Right lobe of liver (tissue), 6 donors: ENCODE measurements around the gene ITM2B. TPM values are rescaled to one million over a fixed set of nuclear protein-coding genes. Genes with fewer than 3 reads are reported as not detected.
A peak's percentile ranks its signal among the peaks of the same experiment; 100 is the strongest.
"Not testable (repeated sequence)": the region's sequence is repeated elsewhere in the genome, so short reads cannot be mapped to it uniquely, and the experiment has no call there.

ENCODE experiments used
- ATAC-seq, 4 donors: fragments of 200-7000 bp; cut with Tn5 transposase; one replicate each; pipeline ENCODE4 v1.9.1; 2020; ENCODE audit warnings: mild to moderate bottlenecking in 4 of 4, moderate library complexity in 4 of 4
- DNase-seq, 3 donors: peaks; one replicate each; pipeline ENCODE4 v3.0.0-alpha.2; 2020
- H3K27ac ChIP-seq, 3 donors: fragments of 200-600 bp; one replicate each; pipeline ENCODE4 v1.8.0; 2022
- H3K27me3 ChIP-seq, 2 donors: fragments of 200-600 bp; one replicate each; pipeline ENCODE4 v1.8.0; 2022
- H3K36me3 ChIP-seq, 4 donors: fragments of 200-600 bp; sonication (generic) in 1 of 4; one replicate each; pipeline versions ENCODE4 v1.5.1 to v1.8.0; 2017 to 2022; ENCODE audit warnings: control low read depth in 1 of 4
- H3K4me1 ChIP-seq, 4 donors: fragments of 200-600 bp; sonication (generic) in 1 of 4; one replicate each; pipeline versions ENCODE4 v1.5.1 to v1.8.0; 2017 to 2022; ENCODE audit warnings: control low read depth in 1 of 4
- H3K4me3 ChIP-seq, 3 donors: fragments of 200-600 bp; one replicate each; pipeline ENCODE4 v1.8.0; 2022
- H3K9me3 ChIP-seq, 4 donors: fragments of 200-600 bp; sonication (generic) in 1 of 4; one replicate each; pipeline versions ENCODE4 v1.5.1 to v1.8.0; 2017 to 2022; ENCODE audit warnings: control low read depth in 1 of 4
- POLR2A ChIP-seq: fragments of 450-650 bp; IDR thresholded peaks from one replicate; pipeline ENCODE4 v1.6.1; 2017; ENCODE audit warnings: antibody characterized with exemption, mild to moderate bottlenecking
- WGBS: methylation state at CpG from one replicate; pipeline ENCODE4 v1.1.6; 2018; ENCODE audit warnings: low coverage, low lambda C conversion rate; ENCODE audit not compliant: insufficient coverage; ENCODE audit errors: missing lambda C conversion rate; 5-methylcytosine and 5-hydroxymethylcytosine counted together
- intact Hi-C, 2 donors: fragments of 100-400 bp; cut with DNase I; formaldehyde crosslinking; loops; one replicate each; pipeline versions ENCODE4 v1.11.2 to v1.14.1; 2022
- total RNA-seq, 6 experiments: library from RNA; depleted of rRNA in 2 of 6; stranded (reverse); fragments of >200 nt in 2 of 6; fragmentation: NEBNext Ultra II Directional in 3 of 6; extraction: Animal tissue kit (Norgen Biotek cat#: 25700) in 3 of 6; gene quantifications; one replicate each; pipeline versions ENCODE4 v1.1.0 to v1.2.4, GENCODE V29; 2016 to 2023
- TF ChIP-seq, protein P1 (sequence below), 4 donors: fragments of 200-600 bp in 3 of 4; fragments of 450-650 bp in 1 of 4; IDR thresholded peaks; one replicate each; pipeline versions ENCODE4 v1.5.1 to v1.8.0; 2016 to 2022; ENCODE audit warnings: antibody characterized with exemption in 4 of 4, mild to moderate bottlenecking in 2 of 4
- donor health status: DM: no; HTN: yes; CAD: no.
- donor health status: DM: no; HTN: no; CAD: no.
- donor health status: DM: no; HTN: no; CAD: no.
- donor health status: DM: no; HTN: yes; CAD: no.
- donor health status: DM: no; HTN: yes; CAD: no.

The ITM2B gene
- total RNA-seq, 6 experiments from 2014 or later, result 203 to 381 (median 320) TPM

DNA sequence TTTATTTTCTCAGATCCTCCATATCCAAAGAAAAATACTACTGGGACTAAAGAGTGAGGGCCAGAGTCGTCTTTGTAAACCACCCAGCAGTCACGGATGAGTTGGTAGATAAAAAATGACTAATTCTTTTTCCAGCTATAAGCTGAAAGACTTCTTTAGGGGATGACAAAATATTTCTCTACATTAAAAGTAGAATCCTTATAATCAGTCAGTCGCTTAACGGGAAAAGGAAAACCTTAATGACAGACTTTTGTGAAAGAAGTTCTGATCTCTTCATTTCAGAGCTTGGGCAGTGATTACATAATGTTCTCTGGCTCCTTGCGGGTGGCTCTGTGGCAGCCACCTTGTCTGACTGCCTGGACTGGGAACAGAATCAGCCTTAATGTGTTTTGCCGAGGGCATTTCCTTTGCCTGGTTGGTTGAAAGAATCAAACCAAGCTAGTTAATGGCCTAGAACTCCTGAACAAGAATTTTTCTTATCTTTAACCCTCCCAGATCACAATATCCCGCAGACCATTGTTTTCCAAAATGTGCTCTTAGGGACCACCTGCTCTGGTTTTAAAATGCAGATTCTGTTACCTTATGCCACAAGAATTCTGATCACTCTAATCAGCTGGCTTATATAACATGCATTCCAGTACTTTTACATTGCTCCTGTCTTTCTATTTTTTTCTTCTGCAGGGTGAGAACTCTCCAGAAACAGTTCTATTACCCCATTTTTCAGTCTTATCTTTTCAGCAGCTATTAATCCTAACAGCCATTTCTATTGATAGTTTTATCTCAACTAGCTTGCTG is 2.5 kb downstream of the ITM2B start:
- no peaks in the 10 kb centered on the region for H3K27me3 ChIP-seq
- intact Hi-C loops, result loop anchor here in 1 of 2 donors (10.0 kb wide), 1 partner anchor 111 kb away; no protein-coding TSS in a partner anchor
- peak; percentile 50 for TF ChIP-seq POLR2A
- TF ChIP-seq, protein P1, sequence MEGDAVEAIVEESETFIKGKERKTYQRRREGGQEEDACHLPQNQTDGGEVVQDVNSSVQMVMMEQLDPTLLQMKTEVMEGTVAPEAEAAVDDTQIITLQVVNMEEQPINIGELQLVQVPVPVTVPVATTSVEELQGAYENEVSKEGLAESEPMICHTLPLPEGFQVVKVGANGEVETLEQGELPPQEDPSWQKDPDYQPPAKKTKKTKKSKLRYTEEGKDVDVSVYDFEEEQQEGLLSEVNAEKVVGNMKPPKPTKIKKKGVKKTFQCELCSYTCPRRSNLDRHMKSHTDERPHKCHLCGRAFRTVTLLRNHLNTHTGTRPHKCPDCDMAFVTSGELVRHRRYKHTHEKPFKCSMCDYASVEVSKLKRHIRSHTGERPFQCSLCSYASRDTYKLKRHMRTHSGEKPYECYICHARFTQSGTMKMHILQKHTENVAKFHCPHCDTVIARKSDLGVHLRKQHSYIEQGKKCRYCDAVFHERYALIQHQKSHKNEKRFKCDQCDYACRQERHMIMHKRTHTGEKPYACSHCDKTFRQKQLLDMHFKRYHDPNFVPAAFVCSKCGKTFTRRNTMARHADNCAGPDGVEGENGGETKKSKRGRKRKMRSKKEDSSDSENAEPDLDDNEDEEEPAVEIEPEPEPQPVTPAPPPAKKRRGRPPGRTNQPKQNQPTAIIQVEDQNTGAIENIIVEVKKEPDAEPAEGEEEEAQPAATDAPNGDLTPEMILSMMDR (IDR thresholded peaks at IDR 0.05), result no peak
- H3K27ac ChIP-seq, result peak overlapping the region; percentile 99 to 100 (median 100)
- 13% methylated on average over 7 of the region's 7 CpGs for WGBS
- no peaks in the 10 kb centered on the region for H3K9me3 ChIP-seq
- peak; percentile 21 to 37 (median 32) for ATAC-seq
- H3K36me3 ChIP-seq, result peaks cover 0 to 8% (median under 1%) of the 10 kb centered on the region in 4 donors
- no peak for DNase-seq
- H3K4me1 ChIP-seq, result peaks cover 0 to 52% (median 12%) of the 10 kb centered on the region in 4 donors
- peak overlapping the region; percentile 93 to 97 (median 97) for H3K4me3 ChIP-seq

DNA sequence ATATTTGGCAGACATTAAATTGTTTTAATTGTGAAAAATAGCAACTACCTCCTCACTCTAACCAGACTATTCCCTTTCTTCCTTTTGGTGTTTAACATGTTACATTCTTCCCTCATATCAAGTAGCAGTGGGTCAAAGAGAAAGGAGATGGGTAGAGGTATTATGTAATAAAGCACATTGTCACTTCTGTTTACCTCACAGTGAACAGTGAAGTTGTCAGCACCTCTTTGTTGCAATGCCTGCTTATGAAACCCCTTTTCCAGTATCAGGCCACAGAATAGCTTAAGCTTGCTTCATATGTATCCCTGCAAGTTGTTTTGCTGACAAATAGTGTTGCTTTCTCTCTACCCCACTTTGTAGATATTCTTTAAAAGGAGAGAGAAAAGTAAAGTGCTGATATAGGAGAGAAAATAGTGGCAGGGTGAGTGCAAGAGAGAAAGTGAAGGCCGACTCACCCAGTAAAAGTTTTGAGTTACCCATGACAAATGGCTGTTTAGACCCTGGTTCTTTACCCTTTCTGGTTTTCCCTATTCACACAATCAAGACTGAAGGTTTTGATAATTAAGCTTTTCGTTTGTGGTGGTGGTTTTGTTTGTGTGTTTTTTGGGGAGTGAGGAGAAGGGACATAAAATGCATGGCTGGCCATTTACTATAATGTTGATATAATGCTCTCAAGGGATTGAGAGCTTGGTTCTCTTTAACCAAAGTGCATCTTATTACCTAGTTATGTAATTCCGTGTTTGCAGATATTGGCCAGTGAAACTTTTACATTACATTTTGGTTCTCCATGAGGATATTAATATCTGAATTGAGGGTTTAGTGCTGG is 3.7 kb downstream of the ITM2B start:
- no peak for DNase-seq
- TF ChIP-seq POLR2A, result no peak
- TF ChIP-seq, protein P1 (IDR thresholded peaks at IDR 0.05), result no peak
- Histone ChIP-seq H3K9me3 (no peaks in the 10 kb centered on the region), H3K27me3 (no peaks in the 10 kb centered on the region), H3K36me3 (peaks cover 0 to 8% (median under 1%) of the 10 kb centered on the region in 4 donors), H3K27ac (peak overlapping the region; percentile 99 to 100 (median 100)), H3K4me1 (peaks cover 0 to 64% (median 16%) of the 10 kb centered on the region in 4 donors), H3K4me3 (no peak overlapping the region)
- intact Hi-C loops, result loop anchor here in 1 of 2 donors (10.0 kb wide), 1 partner anchor 112 kb away; no protein-coding TSS in a partner anchor
- 12% methylated on average over 3 of the region's 3 CpGs for WGBS
- peak; percentile 32 to 43 (median 35) for ATAC-seq

DNA sequence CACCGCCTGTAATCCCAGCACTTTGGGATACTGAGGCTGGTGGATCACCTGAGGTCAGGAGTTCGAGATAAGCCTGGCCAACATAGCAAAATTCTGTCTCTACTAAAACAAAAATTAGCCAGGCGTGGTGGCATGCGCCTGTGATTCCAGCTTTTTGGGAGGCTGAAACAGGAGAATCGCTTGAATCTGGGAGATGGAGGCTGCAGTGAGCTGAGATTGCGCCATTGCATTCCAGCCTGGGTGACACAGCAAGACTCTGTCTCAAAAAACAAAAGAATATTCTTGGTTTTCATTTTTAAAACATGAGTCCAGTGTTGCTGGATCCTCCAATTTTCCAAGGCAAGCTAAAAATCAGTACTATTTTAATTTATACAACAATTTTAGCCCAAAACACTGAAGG is 6.4 kb downstream of the ITM2B start:
- H3K36me3 ChIP-seq, H3K4me3 ChIP-seq, H3K9me3 ChIP-seq, H3K27ac ChIP-seq, H3K27me3 ChIP-seq, DNase-seq, ATAC-seq: not testable (repeated sequence)
- peaks cover 0 to 76% (median 20%) of the 10 kb centered on the region in 4 donors for H3K4me1 ChIP-seq
- WGBS, result 100% methylated on average over 4 of the region's 6 CpGs
- intact Hi-C loops, result loop anchor here in 1 of 2 donors (10.0 kb wide), 1 partner anchor 115 kb away; no protein-coding TSS in a partner anchor

DNA sequence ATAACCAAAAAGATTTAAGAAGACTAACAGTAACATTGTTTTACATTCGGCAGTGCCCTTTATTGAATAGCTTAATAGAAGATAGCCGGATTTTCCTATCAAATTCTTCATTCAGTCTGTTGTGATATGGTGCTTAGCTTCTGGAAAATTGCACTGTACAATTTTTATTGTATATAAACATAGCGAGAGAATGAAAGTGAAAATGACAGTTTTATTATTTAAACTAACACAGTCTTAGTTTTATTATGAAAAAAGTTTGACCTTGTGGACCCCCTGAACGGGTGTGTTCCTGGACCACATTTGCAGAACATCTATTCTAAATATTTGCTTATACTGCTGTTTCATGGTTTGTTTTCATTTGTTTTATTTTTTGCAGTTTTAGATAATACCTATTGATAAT is 8.6 kb downstream of the ITM2B start:
- Histone ChIP-seq H3K27me3 (no peaks in the 10 kb centered on the region), H3K9me3 (no peaks in the 10 kb centered on the region), H3K4me1 (peaks cover 0 to 71% (median 17%) of the 10 kb centered on the region in 4 donors), H3K4me3 (no peak overlapping the region), H3K27ac (no peak overlapping the region), H3K36me3 (peaks cover 0 to 8% (median under 1%) of the 10 kb centered on the region in 4 donors)
- intact Hi-C loops, result no loop called here
- 45% methylated on average over 4 of the region's 4 CpGs for WGBS
- TF ChIP-seq, protein P1 (IDR thresholded peaks at IDR 0.05), result no peak
- no peak for TF ChIP-seq POLR2A
- DNase-seq (no peak), ATAC-seq (no peak)
